GM19468 (cell line): Measurements from ENCODE around the gene SMCO4.

Source experiments
- ATAC-seq: cut with Tn5 transposase; IDR thresholded peaks from one replicate; pipeline ENCODE4 v1.9.1; 2021; ENCODE audit warnings: mild to moderate bottlenecking, moderate library complexity, moderate number of reproducible peaks; ENCODE audit not compliant: unreplicated experiment; ENCODE audit errors: extremely low read depth

SMCO4 gene

DNA sequence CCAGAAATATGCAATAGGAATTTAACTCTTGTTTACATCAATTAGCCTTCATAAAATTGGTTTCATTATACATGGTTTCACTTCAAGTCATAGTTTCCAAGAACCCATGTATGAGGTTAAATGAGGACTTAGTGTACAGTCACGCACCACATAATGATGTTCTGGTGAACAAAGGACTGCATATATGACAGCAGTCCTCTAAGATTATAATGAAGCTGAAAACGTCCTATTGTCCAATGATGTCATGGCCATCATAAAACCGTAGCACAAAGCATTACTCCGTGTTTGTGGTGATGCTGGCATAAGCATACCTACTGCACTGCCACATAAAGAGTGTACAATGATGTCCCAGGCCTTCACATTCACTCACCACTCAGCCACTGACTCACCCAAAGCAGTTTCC, 31.1 kb downstream of the SMCO4 start:
- peak; percentile 79 for ATAC-seq

DNA sequence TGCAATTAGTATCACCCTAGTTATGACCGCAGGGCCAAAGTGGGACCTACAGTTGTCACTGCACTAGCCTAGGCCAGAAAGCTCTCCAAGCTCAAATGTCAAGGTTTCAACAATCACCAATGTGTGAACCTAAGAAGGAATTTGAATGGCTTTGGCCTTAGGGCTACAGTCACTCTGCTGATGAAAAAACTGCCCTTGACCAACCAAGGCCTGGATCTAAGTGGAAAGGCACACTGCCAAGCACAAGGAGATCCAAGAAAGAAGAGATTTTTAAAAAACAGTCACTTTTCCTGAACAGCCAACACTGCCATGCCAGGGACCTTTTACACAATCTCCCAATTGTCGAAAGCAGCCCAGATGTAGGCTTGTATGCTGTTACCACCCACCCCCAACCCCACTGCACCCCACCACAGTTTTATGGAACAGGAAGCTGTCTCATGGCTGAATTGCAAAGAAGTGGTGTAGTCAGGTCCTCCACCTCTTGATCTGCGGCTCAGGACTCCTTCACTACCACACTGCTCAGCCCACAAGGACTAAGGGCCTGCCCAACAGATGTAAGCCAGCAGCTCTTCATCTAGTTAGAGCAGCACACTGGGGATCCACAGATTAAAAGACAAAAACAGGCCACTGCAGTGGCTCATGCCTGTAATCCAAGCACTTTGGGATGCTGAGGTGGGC, 32.9 kb downstream of the SMCO4 start:
- ATAC-seq: no peak

- no peak for ATAC-seq
Observed at GRCh38 chr11:93507517-93507916, 35.7 kb downstream of the SMCO4 start.

DNA sequence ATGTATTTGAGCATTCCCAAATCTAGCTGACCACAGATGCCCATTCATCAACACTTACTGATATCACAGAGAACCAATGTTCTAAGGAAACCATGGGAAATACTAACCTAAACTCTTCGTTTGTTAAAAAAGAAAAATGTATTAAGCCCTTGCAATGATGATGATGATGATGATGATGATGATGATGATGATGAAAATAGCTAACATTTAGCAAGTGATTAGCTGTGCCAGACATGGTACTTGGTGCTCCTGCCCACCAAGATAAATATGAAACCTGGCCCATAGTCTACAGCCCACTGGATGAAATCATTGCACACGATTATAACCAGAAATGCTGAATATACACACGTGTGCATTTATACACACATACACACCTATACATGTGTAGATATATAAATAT, 37.5 kb downstream of the SMCO4 start:
- no peak for ATAC-seq

GRCh38 chr11:93504110-93505095, 38.8 kb downstream of the SMCO4 start:
- no peak for ATAC-seq

- ATAC-seq: no peak
Observed at GRCh38 chr11:93501856-93502255, 41.3 kb downstream of the SMCO4 start.

DNA sequence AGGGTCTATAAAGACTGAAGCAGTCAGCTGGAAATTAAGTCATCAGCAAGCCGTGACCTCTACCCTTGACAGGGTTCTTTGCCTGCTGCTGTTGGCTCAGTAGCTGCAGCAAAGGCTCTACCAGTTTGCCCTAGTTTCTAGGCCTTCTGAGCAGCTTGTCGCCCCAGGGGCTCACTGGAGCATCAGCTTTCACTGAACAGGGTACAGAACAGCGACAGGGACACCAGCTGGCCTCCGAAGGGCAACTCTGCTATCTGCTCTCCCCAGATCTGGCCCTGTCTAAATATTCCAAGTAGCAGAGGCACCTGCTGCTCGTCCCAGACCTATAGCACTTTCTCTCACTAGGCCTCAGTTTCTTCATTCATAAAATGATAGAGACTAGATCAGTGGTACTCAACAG, 42.4 kb downstream of the SMCO4 start:
- ATAC-seq: no peak

DNA sequence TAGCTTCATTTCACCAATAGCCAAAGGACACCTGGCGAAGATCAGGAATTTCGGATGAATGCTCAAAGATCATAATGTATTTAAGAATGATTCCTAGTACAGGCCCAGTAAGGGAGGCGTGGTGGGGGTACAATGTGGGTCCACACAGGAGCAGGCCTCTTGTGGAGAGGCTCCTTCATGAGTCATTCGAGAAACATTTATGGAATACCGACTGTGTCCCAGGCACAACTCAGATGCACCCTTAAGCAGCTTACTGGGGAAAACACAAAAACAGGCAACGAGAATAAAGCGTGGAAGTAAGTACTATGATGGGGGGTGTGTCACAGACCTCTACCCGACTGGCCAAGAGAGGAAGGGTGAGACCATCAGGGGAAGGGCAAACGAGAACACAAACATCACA, 44.5 kb downstream of the SMCO4 start:
- ATAC-seq: no peak

GRCh38 chr11:93498161-93498560, 45.0 kb downstream of the SMCO4 start:
- no peak for ATAC-seq

DNA sequence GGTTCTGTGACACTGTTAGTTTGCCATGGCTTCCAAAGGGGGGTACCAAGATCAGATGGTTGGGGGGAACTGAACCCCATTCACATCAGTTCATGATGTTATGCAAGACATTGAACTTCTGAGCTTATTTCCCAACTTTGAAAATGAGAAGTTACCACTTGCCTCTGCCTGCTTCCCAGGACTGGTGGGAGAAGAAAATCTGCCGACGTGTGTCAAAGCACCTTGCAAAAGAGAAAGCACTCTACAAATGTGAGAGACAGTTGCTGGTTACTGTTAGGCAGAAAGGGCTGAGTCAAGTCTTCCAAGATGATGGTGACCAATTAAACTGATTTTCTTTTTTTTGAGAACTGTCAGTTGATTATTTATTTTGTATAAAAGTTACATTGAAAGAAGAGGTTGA, 45.6 kb downstream of the SMCO4 start:
- ATAC-seq: no peak

DNA sequence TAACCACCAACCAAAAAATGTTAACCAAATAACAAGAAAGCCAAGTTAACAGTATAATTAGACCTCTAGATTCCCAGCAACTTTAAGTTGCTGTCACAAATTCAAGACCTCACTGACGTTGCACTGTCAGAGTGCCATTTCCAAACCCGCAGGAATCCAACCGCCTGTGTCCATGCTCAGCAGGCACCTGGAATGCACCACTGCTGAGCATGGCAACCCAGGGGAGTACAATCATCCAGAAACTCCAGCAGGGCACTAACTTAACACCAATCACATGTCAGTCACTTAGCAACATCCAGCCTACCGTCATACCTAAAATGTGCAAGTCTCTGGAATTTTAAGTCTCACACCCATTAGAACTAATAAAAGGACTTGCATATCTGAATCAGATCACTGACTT, 48.8 kb downstream of the SMCO4 start:
- ATAC-seq: no peak

DNA sequence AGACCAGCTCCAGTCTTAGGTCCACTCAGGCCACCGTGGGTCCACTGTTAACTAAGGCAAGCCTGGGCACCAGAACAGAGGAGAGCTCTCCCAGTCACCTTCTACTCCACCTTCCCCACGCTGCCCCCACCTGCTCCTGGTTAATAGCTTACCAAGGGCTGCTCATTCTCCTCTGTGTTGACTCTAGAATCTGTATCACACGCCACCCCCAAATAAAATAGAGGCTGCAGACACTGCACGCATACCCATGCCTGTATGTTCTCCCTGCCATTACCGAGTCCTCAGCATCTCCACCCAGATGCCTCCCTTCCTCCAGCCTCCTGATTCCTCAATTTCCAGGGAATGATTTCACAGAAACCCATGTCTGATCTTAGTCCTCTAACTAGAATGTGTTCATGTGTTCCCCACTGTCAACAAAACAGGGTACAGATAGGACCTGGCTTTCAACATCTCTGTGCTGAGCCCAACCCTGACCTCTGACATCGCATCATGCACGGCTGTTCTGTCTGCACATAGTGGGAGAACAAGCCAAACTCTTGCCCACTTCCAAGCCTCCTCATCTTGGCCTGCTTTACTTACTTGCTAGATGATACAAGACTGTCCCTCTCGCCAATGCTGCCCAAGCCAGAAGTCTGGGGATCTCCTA, 49.8 kb downstream of the SMCO4 start:
- no peak for ATAC-seq

GRCh38 chr11:93492464-93493251, 50.5 kb downstream of the SMCO4 start:
- ATAC-seq: no peak

DNA sequence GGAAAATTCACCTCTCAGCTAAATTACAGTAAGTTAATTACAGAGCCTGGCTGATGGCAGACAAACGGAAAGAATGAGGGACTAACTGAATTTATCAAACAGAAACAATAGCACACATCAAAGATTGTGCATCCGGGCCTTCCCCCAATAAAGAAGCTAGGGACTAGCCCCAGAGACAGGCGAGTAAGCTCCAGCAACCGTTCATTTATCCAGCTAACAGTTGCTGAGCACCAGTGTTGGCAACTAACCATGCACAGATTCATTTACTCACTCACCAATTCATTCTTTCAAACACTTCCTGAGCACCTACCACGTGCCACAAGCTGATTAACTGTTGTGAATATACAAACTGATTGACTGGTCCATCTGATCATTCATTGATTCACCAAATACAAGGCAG, 51.2 kb downstream of the SMCO4 start:
- ATAC-seq: no peak

GRCh38 chr11:93490996-93491618, 52.1 kb downstream of the SMCO4 start:
- ATAC-seq: no peak

GRCh38 chr11:93489841-93490240, 53.4 kb downstream of the SMCO4 start:
- no peak for ATAC-seq

GRCh38 chr11:93487032-93487483, 56.1 kb downstream of the SMCO4 start:
- ATAC-seq: no peak

- no peak for ATAC-seq
Observed at GRCh38 chr11:93485983-93486382, 57.2 kb downstream of the SMCO4 start.

DNA sequence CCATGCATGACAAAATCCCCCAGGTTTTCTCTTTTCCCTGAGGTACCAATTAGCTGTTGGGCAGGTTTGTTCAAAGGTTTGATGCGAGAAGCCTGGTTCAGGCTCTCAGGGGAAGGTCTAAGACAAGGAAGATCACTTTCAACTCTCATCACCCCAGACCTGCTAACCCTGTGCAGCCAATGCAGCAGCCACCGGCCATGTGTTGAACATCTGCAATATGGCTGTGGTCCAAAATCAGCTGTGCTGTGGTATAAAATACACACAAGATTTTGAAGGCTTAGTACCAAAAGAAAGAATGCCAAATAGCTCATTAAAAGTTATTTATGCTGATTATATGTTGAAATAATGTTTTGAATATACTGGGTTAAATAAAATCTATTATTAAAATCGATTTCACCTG, 58.5 kb downstream of the SMCO4 start:
- no peak for ATAC-seq

GRCh38 chr11:93482556-93482955, 60.6 kb downstream of the SMCO4 start:
- no peak for ATAC-seq
